HG03103 (cell line): Measurements from ENCODE around the gene HDAC7.

Source experiments
- ATAC-seq: cut with Tn5 transposase; IDR thresholded peaks from one replicate; pipeline ENCODE4 v1.9.1; 2021; ENCODE audit warnings: low read depth; ENCODE audit not compliant: unreplicated experiment

The HDAC7 gene

DNA sequence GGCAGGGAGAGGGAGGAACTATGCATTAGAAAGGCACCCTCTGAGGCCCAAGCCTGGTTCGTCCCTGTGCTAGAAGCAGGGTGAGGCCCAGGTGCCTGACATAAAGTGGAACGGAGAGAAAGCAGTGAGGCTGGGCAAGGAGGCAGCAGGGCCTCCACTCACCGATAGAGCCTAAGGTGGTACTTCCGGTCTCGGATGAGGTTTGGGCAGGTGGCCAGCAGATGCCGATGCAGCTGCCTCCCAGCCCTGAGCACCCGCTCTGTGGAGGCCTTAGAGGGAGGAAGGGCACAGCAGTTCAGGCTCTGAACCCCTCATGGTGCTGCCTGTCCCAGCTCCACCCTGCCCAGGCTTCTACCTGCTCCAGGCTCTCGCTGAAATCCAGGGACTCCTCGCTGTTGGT is 68.1 kb downstream of the HDAC7 start:
- no peak for ATAC-seq

DNA sequence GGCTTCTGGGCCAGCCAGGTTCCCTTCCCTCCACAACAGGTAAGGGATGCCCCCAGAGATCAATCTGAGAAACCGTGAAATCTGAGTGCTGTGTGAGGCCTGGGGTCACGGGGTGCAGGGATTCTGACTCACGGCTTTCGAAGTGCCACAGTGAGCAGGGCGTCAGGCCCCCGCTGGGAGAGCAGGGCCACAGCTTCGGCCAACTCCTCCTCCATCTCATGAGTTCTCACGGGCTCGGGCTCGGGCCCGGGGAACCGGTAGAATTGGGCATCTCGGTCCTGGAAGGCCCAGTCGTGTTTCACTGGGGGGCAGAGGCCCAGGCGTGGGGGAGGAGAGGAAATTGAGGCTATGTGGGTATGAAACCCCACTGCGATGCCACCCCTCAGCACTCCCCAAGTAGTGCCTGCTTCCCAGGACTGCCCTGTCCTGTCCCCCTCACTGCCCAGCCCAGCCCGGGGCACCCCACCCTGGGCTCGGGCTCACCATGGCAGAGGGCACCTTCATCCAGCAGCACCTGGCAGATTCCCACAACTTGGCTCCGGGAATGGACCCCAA is 68.7 kb downstream of the HDAC7 start:
- no peak for ATAC-seq

- ATAC-seq: no peak
These were observed 69.4 kb downstream of the HDAC7 start for GRCh38 chr12:47750229-47750798.

- ATAC-seq: no peak
These were observed 70.8 kb downstream of the HDAC7 start for GRCh38 chr12:47748899-47749298.

- ATAC-seq: no peak
These were observed 71.2 kb downstream of the HDAC7 start for GRCh38 chr12:47748507-47748828.

GRCh38 chr12:47747596-47748506 is 71.9 kb downstream of the HDAC7 start:
- no peak for ATAC-seq

DNA sequence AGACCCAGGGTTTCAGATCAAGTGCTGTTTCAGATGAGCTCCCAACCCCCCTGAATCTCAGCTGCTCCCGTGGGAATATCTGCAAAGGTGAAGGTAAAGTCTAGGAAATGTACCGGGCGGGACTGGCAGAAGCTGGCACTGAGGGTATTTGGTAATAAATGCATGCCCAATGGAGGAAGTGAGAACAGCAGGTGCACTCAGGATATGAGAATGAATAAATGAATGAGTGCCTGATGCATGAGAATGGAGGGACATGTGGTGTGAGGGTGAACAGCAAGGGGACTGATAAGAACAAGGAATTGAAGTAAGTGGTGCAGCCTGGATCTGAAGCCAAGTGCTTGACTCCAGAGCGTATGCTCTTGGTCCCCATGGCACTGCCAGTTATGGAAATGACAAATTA is 72.6 kb downstream of the HDAC7 start:
- no peak for ATAC-seq

- no peak for ATAC-seq
These were observed 73.2 kb downstream of the HDAC7 start for GRCh38 chr12:47746523-47746922.

- no peak for ATAC-seq
These were observed 73.6 kb downstream of the HDAC7 start for GRCh38 chr12:47746073-47746472.

DNA sequence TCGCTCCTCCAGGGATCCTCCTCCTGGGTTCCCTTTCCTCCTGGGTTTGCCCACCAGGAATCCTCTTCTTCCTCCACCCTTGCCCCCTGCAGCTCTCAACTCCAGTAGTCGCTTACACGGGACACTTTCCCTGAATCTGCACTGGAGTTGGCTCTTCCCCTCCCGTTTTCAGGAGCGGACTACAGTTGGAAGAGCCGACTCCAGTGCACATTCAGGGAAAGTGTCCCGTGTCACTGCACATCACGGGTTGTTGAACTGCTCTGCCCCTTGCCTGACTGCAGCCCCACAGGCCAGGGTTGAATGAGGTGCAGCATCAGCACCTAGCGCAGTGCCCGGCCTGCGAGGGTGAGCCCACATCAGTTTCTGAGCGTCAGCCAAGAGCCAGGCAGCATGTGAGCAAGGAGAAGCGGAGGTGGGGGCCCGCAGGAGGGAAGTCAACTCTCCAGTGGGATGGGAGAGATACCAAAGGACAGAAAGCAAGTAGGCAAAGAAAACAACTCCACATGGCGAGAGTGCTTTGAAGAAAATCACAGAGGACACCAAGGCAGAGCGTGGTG is 74.1 kb downstream of the HDAC7 start:
- no peak for ATAC-seq

GRCh38 chr12:47744778-47745436 is 74.8 kb downstream of the HDAC7 start:
- ATAC-seq: no peak

- ATAC-seq: no peak
These were observed 75.6 kb downstream of the HDAC7 start for GRCh38 chr12:47744005-47744651.

DNA sequence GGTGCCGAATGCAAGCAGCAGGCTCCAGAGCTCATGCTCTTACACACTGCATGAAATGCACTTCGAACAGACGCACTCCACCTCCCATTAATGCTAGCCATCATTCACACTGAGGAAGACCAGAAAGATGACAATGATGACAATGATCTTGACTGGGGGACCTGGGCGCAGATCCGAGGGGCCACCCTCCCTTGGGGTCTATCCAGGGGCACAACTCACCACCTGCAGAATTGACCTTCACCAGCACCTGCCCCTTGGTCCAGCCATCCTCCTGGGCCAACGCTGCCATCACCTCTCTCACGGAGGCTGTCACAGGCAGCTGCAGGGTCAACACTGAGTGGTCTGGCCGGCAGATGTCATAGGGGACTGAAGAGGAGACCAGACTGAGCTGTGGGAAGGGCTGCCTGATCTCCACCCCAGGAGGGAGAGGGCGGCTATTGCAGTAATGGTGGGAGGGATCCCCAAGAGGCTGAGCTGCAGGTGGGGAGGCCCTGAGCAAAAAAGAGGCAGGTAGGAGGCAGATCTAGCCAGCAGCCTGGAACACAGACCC is 76.3 kb downstream of the HDAC7 start:
- ATAC-seq: no peak

DNA sequence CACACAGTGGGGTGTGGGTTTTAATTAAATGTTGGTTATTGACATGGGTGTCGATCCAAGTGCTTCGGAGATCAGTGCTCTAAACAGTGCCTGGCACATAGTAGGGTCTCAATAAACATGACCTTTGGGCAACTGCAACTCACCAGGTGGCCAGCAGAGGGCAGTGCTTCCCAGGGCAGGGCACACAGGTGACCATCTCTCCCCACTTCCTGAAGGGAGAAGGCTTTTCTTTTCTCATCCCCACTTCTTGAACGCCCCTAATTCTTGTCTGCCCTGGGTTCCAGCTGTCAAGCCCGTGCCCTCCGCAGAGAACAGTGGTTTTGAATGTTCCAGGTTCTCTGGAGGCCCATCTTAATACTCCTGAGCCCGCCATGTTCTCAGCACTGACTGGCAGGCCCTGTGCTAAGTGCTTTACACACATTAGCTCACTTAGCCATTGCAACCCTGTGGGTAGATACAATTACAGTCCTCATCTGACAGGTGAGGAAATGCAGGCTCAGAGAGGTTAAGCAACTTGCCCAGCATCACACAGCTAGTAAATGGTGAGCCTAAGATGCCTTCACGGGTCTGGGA is 77.4 kb downstream of the HDAC7 start:
- ATAC-seq: no peak

DNA sequence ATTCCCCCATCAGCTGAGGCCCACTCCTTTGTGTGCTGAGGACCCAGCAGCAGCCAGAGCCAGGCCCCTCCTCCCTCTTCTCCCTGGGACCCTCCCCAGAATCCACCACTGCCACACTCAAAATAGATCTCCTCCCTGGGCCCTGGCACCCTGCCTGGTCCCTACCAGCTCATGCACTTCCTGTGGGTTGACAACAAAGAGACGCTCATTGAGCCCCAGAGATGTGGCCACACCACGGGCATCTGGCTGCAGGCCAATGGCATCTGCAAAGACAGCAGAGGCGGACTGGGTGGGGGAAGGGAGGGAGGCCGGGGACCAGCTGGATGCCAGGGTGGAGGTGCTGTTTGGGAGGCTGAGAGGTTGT is 78.4 kb downstream of the HDAC7 start:
- no peak for ATAC-seq

DNA sequence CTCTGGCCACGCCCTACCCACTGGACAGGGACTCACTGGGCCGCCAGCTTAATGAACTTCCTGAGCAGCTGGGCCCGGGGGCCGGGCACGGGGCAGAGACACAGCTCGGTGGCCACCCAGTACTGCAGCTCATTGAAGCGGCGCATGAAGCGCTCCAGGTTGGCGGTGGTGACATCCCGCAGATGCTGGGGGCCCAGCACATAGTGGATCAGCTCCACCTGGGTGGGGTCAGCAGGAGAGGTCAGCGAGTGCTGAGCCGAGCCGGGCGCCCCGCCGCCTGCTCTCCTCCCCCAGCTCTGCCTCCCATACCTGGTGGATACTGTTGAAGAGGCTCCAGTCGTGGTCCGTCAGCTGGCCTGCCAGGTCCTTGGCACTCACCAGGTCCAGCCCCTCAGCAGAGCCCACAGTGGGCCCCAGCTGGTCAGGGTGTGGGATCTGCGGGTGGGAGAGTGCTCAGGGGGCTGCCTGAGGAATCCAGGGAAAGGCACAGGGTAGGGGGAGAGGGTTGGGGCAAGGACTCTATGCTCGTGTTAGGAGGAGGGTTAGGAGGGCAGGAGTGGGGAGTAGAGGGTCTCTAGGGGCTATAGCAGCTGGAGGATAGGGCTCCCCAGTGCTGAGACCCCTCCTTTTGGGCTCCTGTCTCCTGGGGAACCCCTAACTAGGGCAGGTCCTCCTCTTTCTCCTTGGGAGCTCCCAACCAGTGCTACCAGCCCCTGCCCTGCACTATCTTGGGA is 78.9 kb downstream of the HDAC7 start:
- peak; percentile 28 for ATAC-seq

DNA sequence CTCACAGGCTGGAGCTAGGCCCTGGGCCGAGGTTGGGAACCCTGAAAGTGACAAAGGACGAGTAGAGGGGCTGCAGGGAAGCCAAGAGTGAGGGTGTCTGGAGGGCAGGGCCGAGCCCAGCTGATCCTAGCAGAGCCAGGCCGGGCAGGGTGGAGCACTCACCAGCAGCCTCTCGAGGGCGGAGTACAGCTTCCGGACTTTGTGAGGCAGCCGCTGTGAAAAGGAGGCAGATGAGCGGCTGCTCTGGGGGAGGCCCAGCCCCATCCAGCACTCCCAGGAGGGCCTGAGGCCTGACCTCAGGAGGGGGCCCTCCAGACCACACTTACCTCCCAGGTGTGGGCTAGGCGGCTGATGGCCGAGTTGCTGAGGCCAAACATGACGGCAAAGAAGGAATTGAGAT is 79.7 kb downstream of the HDAC7 start:
- ATAC-seq: peak; percentile 68

- no peak for ATAC-seq
These were observed 80.4 kb downstream of the HDAC7 start for GRCh38 chr12:47739297-47739696.

- ATAC-seq: no peak
These were observed 81.6 kb downstream of the HDAC7 start for GRCh38 chr12:47737936-47738594.
